ENCODE data around the gene GPC5.

DNA sequence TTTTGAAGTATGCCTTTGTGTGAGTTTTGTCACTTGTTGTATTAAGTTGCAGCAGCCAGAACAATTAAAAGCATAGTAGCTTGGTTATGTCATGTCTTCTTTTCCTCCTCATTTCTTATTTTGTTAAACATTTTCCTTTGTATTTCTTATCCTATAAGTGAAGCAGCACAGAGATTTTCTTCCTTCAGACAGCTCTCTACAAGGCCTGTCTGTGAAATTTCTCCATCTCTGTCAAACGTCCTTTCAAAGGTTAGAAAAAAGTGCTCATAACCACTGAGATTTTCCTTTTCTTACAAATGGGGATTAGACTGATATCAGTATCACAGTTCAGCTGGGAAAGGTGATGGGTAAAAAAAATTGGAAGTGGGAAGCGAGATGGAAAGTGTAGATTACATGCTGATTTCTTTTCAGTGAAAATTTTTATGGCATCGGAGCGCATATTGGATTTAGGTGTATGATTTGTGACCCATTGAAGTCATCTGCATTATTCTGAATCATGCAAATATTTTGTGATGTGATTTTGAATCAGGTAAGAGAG lies 71.7 kb downstream of the GPC5 start:
- TF ChIP-seq, protein P1, sequence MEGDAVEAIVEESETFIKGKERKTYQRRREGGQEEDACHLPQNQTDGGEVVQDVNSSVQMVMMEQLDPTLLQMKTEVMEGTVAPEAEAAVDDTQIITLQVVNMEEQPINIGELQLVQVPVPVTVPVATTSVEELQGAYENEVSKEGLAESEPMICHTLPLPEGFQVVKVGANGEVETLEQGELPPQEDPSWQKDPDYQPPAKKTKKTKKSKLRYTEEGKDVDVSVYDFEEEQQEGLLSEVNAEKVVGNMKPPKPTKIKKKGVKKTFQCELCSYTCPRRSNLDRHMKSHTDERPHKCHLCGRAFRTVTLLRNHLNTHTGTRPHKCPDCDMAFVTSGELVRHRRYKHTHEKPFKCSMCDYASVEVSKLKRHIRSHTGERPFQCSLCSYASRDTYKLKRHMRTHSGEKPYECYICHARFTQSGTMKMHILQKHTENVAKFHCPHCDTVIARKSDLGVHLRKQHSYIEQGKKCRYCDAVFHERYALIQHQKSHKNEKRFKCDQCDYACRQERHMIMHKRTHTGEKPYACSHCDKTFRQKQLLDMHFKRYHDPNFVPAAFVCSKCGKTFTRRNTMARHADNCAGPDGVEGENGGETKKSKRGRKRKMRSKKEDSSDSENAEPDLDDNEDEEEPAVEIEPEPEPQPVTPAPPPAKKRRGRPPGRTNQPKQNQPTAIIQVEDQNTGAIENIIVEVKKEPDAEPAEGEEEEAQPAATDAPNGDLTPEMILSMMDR (conservative IDR thresholded peaks at IDR 0.05; ENCODE audit: low read depth, low read length), result no peak
- TF ChIP-seq EZH2 (IDR thresholded peaks at IDR 0.05; ENCODE audit: borderline replicate concordance, low read depth, low read length, poor library complexity, severe bottlenecking), result no peak

Measured in A673 (cell line).